NCI-H345 treated with DMSO at 0.1 percent for 48 hours (cell line): ENCODE measurements around the gene ZBTB8A.
"Not testable (repeated sequence)": the region's sequence is repeated elsewhere in the genome, so short reads cannot be mapped to it uniquely, and the experiment has no call there.

Source experiments
- DNase-seq: peaks from one replicate; lab custom pipeline; 2025; ENCODE audit not compliant: unreplicated experiment; lab: John Stamatoyannopoulos, UW

The ZBTB8A gene

DNA sequence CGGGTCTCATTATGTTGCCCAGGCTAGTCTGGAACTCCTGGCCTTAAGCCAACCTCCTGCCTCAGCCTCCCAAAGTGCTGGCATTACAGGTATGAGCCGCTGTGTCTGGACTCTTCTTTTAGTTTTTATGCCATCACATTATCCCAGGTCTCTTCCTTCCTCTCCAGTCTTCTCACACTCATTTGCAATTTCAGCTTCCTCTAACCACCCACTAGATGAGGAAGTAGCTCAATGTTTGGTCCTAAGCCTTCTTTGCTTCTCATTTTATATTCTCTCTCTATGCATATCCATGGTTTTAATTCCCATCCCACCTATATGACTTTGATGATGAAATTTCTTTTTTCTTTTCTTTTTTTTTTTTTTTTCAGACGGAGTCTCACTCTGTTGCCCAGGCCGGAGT, 3.1 kb upstream of the ZBTB8A start:
- no peak for DNase-seq

DNA sequence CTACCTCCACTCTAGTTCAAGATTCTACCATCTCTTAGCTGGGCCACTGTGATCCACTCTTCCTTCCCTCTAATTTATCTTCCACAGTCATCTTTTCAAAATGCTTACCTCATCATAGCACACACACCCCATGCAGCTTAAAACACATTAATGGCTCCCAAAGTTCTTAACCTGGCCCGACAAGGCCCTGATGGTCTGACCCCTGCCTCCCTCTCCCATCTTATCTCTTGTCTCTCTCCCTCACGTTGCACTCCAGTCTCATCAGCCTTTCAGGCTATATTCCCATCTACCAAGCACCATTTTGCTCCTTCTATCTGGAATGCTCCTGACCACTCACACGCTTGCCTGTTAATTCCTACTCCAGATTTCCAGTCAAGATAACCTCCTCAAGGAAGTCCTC, 2.5 kb upstream of the ZBTB8A start:
- no peak for DNase-seq

DNA sequence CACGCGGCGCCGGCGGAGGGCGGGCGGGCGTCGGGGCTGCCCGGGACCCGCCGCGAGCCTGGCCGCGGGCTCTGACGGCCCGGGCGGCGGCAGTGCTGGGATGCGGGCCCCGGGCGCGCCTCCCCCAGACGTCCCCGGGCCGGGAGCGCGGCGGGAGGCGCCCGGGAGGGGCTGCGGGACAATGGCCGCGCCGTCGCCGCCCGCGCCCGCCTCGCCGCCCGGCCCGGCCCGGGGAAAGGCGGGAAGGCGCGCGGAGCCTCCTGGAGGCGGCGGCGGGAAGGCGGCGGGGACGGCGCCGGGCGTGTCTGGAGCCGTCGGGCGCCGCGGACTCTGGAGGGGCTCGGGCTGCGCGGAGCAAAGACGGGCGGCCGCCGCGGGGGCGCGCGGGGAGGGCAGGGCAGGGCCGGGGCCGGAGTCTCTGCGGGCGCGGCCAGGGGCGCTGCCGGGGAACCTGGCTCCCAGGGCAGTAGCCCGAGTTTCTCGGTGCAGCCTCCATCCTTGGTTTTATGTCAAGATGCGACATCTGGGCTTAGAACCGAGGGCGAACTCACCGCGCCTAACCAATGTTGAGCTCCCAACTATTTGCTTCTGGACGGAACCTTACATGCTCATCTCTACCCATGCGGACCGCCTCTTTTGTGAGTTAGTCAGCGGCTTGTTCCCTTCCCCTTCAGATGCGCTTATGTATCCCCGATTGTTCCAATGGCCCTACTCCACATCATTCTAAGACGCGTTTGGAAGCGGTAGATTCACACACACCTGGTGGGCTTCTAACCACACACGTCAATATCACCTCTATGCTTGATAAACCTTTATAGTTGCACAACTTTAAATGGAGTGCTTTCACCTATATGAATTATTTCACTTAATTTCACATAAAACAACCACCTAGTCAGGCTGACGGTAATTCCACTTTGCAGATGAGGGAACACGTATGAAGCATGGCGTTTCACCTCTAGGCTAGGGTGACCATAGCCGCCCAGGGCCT, 651 bp downstream of the ZBTB8A start:
- DNase-seq = peak; percentile 33

DNA sequence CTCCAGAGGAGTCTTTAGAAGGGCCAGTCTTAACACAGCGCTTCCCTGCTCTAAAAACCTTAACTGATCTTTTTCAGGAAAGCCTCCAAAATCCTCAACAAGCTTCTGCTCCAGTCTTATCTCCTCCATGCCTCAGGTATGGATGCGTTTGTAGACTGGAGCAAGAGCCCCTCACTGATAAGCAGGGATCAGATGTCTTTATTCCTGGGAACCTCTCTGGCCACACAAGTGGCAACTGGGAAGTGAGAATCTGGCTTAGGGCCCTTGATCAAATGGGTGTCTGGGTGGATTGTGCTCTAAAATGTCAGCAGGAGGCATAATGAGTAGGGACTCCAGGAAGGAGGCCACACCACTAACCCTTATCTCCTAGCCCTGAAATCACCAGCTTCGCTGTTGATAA, 1.4 kb downstream of the ZBTB8A start:
- DNase-seq = no peak

DNA sequence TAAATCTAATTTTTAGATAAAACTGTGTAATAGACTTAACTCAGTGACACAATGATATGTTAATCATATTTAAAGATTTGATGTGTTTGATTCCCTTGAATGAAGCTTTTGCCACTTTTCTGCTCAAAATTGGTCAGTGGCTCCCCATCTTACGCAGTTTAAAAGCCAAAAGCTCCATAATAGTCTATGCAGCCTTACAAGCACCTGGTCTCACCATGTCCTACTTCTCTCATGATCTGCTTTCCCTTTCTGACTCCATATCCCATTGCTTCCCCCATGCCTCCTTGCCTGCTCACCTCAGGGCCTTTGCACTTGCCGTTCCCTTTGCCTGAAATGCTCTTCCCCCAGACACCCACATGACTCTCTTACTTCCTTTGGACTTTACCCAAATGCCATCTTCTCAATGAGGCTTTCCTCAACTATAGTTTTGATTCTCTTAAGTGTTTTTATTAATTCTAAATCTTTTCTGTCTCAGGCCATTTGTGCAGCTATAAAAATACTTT, 1.9 kb downstream of the ZBTB8A start:
- DNase-seq = no peak

DNA sequence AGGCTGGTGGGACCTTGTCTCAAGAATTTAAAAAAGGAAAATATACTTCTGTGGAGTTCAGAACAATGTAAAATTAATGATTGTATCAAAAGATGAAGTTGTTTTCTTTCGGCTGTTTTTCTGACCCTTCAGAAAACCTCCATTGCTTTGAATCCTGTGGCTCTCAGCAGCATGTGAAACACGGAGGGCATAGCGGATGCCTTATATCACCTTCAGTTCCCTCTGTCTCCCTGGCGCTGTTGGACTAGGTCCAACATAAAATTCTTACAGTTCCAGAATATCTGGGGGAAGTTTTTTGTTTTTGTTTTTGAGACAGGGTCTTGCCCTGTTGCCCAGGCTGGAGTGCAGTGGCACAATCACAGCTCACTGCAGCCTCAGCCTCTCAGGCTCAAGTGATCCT, 7.4 kb downstream of the ZBTB8A start:
- no peak for DNase-seq

DNA sequence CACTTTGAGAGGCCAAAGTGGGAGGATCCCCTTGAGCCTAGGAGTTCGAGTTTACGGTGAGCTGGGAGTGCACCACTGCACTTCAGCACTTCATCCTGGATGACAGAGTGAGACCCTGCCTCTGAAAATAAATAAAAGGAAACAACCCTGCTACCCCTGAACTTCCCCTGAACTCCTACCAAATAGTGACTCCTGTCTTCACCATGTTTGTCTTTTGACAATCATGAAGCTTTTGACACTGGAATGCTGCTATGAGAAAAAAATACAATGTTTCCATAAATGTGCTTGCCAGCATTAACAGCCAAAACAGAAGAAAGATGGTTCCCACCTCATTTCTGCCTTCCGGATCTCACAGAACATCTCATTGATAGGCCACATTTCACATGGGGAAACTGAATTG, 10.4 kb downstream of the ZBTB8A start:
- no peak for DNase-seq

DNA sequence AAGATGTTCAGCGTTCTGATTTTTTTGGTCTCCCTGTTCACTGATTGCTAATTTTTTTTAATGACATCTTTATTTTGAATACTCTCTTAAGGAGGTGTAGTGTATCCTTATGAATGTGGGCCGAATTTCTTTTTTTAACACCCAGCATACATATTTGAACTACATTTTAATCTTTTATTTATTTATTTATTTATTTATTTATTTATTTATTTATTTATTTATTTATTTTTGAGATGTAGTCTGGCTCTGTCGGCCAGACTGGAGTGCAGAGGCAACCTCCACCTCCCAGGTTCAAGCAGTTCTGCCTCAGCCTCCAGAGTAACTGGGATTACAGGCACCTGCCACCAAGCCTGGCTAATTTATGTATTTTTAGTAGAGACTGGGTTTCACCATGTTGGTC, 15.1 kb downstream of the ZBTB8A start:
- DNase-seq = no peak

DNA sequence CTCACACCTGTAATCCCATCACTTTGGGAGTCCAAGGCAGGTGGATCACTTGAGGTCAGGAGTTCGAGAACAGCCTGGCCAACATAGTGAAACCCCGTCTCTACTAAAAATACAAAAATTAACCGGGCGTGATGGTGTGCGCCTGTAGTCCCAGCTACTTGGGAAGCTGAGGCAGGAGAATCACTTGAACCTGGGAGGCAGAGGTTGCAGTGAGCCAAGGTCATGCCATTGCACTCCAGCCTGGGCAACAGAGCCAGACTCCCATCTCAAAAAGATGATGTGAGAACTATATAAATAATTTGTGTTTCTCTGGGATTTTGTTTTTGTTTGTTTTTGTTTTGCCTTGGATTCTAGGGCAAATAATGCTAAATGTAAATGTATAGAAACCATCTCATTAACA, 17.8 kb downstream of the ZBTB8A start:
- not testable (repeated sequence) for DNase-seq

DNA sequence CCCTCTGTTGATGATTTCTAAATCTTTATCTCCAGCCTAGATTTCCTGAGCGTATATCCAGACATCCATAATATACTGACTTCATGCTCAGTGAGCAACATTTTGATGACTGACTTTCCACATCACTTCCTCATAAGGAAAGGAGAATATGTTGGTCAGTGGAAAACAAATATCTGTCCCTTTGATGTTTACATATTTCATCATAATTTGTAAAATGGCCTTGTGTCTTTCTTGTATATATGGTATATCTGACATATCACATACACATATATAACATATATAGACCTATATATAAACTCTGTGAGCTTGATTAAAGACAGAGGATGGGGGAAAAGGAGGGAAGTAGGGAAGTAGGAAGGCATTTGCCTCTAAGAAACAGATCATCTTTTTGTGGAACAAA, 18.6 kb downstream of the ZBTB8A start:
- no peak for DNase-seq

DNA sequence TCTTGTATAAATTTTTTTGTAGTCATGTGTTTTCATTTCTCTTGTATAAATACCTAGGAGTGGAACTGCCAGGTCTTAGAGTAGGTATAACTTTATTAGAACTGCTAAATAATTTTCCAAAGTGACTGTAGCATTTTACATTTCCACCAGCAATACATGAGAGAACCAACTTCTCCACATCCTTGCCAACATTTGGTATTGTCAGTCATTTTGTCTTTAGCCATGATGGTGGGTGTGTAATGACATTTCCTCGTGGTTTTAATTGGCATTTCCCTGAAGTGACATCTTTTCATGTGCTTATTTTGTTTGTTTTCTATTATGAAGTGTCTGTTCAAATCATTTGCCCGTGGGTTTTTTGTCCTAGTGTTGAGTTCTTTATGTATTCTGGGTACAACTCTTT, 29.7 kb downstream of the ZBTB8A start:
- DNase-seq = no peak

DNA sequence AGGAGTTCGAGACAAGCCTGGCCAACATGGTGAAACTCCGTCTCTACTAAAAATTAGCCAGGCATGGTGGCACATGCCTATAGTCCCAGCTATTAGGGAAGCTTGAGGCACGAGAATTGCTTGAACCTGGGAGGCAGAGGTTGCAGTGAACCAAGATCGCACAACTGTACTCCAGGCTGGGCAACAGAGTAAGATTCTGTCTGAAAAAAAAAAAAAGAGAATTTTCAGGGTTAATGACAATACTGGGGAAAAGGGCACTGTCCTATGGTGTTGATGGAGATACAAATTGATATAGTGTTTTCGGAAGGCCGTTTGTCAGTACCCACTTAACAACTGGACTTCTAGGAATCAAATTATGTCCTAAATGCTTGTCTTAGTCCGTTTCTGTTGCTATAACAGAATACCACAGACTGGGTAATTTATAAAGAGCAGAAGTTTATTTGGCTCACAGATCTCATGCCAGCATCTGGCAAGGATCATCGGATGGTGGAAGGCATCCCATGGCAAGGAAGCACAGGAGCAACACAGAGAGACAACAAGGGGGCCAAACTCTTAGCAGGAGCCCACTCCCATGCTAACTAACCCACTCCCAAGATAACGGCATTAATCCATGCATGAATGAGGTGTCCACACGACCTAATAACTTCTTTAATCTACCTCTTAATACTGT, 41.3 kb downstream of the ZBTB8A start:
- no peak for DNase-seq

DNA sequence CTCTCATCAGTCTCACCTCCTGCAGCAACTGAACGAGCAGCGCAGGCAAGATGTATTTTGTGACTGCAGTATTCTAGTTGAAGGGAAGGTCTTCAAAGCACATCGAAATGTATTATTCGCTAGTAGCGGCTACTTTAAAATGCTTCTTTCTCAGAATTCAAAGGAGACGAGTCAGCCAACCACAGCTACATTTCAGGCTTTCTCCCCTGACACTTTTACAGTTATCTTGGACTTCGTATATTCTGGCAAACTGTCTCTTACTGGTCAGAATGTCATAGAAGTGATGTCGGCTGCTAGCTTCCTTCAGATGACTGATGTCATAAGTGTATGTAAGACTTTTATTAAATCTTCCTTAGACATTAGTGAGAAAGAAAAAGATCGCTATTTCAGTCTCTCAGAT, 53.7 kb downstream of the ZBTB8A start:
- DNase-seq = no peak

DNA sequence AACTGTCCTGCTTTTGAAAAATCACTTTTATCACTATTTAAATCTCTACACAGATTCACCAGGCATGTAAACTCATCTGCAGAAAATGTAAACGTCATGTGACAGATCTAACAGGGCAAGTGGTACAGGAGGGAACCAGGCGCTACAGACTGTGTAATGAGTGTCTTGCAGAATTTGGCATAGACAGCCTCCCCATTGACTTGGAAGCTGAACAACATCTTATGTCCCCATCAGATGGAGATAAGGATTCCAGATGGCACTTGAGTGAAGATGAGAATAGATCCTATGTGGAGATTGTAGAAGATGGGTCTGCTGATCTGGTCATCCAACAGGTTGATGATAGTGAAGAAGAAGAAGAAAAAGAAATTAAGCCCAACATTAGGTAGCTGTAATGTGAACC, 60.8 kb downstream of the ZBTB8A start:
- no peak for DNase-seq

DNA sequence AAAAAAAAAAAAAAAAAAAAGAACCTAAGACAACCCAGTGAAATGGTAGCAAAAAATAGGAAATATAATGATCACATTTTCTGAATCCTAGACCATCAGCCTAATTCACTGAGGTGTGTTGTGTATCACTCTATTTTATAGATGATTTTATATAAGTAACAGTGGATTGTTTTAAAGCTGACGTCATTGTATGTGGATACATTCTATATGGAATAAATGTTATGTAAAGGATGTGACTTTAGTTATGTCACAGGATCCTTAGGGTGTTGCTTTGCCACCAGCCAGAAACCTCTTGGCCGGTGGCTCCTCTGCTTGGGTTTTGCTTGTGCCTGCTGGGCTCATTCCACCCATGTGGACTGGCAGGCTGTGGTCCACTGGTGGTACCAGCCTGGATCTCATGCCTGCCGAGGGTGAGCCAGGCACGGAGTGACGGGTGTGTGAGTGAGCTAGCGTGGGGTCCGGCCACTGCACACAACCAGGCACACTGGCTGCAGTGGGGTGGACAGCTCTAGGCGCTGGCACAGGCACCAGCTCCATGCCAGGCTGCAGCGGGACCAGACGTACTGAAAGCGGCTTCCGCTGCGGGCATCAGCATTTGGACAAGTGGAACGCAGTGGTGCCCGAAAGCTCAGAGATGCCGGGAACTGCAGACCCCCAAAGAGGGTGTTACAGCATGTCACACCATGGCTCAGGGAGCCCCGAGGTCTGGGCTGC, 66.6 kb downstream of the ZBTB8A start:
- no peak for DNase-seq

DNA sequence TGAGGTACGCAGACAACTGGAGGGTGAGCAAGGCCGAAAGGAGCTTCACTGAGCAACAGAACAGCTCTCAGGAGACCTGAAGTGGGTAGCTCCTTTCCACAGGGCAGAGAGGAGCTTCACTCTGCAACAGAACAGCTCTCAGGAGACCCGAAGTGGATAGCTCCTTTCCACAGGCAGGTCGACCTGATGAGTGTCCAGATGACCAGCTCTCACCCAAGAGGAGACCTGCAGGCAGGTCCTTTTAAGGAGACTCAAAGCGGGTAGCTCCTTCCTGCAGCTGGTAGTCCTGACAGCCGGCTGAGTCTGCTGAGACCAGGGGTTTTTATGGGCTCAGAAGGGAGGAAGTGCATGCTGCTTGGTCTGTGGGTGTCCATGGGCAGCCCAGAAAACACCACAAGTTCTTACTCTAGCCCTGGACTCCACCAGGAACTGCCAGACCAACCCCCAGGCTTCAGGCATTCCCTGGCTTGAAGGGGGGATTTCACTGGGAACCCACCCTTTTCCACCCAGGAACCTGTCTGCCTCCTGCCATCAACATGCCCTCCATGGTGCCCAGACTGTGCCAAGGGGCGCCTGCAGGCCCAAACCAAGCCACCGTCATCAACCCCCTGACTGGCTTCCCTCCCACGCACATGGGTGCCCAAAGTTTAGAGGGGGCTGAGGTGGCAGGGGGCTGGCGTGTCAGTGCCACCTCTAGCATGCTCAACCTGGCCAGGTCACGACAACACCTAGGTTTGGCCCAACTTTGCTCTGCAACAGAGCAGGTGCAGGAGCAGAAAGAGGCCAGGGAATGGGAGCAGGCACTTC, 67.5 kb downstream of the ZBTB8A start:
- DNase-seq = no peak

DNA sequence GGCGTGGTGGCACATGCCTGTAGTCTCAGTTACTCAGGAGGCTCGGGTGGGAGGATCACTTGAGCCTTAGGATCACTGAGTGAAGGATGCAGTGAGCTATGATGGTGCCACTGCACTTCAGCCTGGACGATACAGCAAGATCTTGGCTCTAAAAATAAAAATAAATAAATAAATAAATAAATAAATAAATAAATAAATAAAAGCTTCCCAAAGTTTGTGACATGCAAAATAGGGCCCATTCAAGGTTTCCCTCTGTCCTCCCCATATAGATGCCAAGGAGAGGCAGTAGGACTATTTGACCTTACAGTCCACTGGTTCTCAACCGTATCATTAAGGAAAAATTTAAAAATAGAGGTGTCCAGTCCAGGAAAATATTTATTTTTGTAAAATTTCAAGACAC, 70.0 kb downstream of the ZBTB8A start:
- no peak for DNase-seq

DNA sequence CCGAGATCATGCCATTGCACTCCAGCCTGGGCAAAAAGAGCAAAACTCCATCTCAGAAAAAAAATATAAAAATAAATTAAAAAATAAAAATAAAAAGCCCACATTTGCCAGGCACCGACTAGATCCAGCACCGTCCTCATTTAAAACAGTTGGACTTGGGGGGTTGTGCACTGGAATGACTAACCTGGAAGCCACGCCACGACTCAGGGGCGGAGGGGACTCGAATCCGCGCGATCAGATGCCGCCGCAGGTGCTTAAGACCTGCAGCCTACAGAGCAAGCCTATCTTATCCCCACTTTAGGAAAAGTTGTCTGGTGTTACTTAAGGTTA, 72.6 kb downstream of the ZBTB8A start:
- no peak for DNase-seq

DNA sequence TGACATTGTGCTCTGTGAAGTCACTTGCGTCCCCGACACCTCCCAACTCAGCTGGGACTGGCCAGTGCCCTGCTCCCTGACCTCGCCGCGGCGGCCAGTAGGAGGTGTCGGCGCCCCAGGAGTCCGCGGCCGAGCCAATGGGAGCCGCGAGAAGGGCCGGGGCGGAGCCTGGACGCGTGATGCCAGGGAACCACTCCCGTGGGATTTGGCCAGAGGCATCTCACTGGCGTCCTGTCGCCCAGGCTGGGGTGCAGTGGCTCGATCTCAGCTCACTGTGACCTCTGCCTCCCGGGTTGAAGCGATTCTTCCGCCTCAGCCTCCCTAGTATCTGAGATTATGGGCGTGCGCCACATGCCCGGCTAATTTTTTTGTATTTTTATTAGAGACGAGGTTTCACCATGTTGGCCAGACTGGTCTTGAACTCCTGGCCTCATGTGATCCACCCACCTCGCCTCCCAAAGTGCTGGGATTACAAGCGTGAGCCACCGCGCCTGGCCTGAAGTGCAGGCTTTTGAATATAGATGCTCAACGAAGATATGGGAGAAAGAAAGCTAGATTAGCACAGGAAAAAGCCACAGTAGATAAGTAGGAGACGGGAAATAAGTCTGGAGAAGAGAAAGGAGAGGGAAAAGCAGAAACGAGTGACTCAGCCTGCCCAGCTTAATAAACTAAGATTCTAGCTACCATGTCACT, 73.1 kb downstream of the ZBTB8A start:
- peak; percentile 81 for DNase-seq

DNA sequence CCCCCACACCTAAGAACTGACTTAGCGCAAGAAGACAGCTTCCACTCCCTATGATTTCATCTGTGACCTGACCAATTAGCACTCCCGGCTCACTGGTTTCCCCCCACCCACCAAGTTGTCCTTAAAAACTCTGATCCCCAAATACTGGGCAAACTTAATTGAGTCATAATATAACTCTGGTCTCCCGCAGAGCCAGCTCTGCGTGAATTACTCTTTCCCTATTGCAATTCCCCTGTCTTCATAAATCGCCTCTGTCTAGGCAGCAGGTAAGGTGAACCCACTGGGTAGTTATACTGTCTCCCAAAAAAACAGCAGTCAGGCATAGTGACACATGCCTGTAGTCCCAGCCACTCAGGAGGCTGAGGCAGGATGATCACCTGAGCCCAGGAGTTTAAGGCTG, 74.2 kb downstream of the ZBTB8A start:
- DNase-seq = no peak
